Endothelial cell of umbilical vein (primary cell): ENCODE results near the gene HECW1. TPM values are rescaled to one million over a fixed set of nuclear protein-coding genes. Genes with fewer than 3 reads are reported as not detected.

ENCODE experiments used
- BruUV-seq: library from RNA; stranded (reverse); fragments of 400-500 nt; replicated peaks from 2 replicates; lab custom pipeline; 2021; lab: Mats Ljungman, UMichigan
- CTCF ChIA-PET: fragments of 300-600, 350-600 bp; sonication (Branson Sonifier 250); formaldehyde crosslinking; loops from one replicate; lab custom pipeline; 2021; ENCODE audit warnings: antibody characterized with exemption, inconsistent platforms; lab: Charles Lee
- POLR2A ChIA-PET: fragments of 300-600, 350-600 bp; sonication (Branson Sonifier 250); formaldehyde crosslinking; loops from one replicate; lab custom pipeline; 2021; ENCODE audit warnings: antibody characterized with exemption, inconsistent platforms; lab: Charles Lee
- DNase-seq: peaks from one replicate; pipeline ENCODE4 v3.0.0-alpha.2; 2011; ENCODE audit warnings: low read depth, low spot score
- FAIRE-seq: peaks from 2 replicates; lab custom pipeline; 2011; peaks lifted over from hg19 to GRCh38; lab: Jason Lieb, UNC
- H2AFZ ChIP-seq: 2 replicates; pipeline ENCODE4 v1.6.0; 2012; ENCODE audit warnings: low read depth, low read length, control low read depth, inconsistent platforms
- H3K27ac ChIP-seq: 2 replicates; pipeline ENCODE4 v1.5.1; 2011; ENCODE audit warnings: low read depth, mild to moderate bottlenecking, control low read depth, low read length, moderate library complexity; ENCODE audit not compliant: insufficient read depth
- H3K27me3 ChIP-seq, 2 experiments: 2 replicates each; pipeline versions ENCODE4 v1.6.0 to v1.6.1; 2011; ENCODE audit warnings: low read length in 2 of 2, mixed read lengths in 1 of 2; ENCODE audit not compliant: control insufficient read depth in 2 of 2, insufficient read depth in 2 of 2
- H3K36me3 ChIP-seq, 2 experiments: 2 replicates in 1 of 2; 3 replicates in 1 of 2; pipeline ENCODE4 v1.5.1; 2011; ENCODE audit warnings: low read length in 2 of 2, mild to moderate bottlenecking in 1 of 2, moderate library complexity in 1 of 2; ENCODE audit not compliant: control insufficient read depth in 2 of 2, insufficient read depth in 2 of 2; ENCODE audit errors: extremely low read depth in 1 of 2
- H3K4me1 ChIP-seq: 3 replicates; pipeline ENCODE4 v1.5.1; 2011; ENCODE audit warnings: mild to moderate bottlenecking, low read length; ENCODE audit not compliant: control insufficient read depth, insufficient read depth; ENCODE audit errors: extremely low read depth
- H3K4me2 ChIP-seq: 2 replicates; pipeline ENCODE4 v1.6.1; 2011; ENCODE audit warnings: low read length, control low read depth, mixed read lengths; ENCODE audit not compliant: insufficient read depth
- H3K4me3 ChIP-seq, 3 experiments: fragments of 200-600 bp in 1 of 3; sonication (generic), shearing (Covaris generic) in 1 of 3; replicated peaks in 1 of 3; 2 replicates each; pipeline ENCODE4 v1.5.1; 2011 to 2016; ENCODE audit warnings: control low read depth in 3 of 3, low read length in 3 of 3, mild to moderate bottlenecking in 2 of 3, inconsistent platforms in 1 of 3, low read depth in 1 of 3, moderate library complexity in 1 of 3; ENCODE audit not compliant: insufficient read depth in 1 of 3
- H3K79me2 ChIP-seq: 2 replicates; pipeline ENCODE4 v1.6.0; 2012; ENCODE audit warnings: low read length, inconsistent platforms; ENCODE audit not compliant: control insufficient read depth, insufficient read depth
- H3K9ac ChIP-seq: replicated peaks from 2 replicates; pipeline ENCODE3; 2011; ENCODE audit warnings: low read length, control low read depth; ENCODE audit not compliant: insufficient read depth; ENCODE audit errors: extremely low read depth
- H3K9me1 ChIP-seq: replicated peaks from 3 replicates; pipeline ENCODE4 v1.6.0; 2011; ENCODE audit warnings: mild to moderate bottlenecking, low read length; ENCODE audit not compliant: control insufficient read depth, insufficient read depth; ENCODE audit errors: extremely low read depth
- H3K9me3 ChIP-seq: replicated peaks from 2 replicates; pipeline ENCODE4 v1.5.1; 2012; ENCODE audit warnings: low read length, inconsistent platforms; ENCODE audit not compliant: control insufficient read depth, insufficient read depth
- H4K20me1 ChIP-seq: replicated peaks from 2 replicates; pipeline ENCODE3; 2011; ENCODE audit warnings: mild to moderate bottlenecking, low read length; ENCODE audit not compliant: control insufficient read depth, insufficient read depth; ENCODE audit errors: extremely low read depth
- CTCF ChIP-seq, 2 donors: IDR thresholded peaks; 1 replicate in 1 of 2; 2 replicates in 1 of 2; pipeline ENCODE4 v1.5.1; 2011; ENCODE audit warnings: low read length in 2 of 2, mild to moderate bottlenecking in 2 of 2, moderate library complexity in 2 of 2, control low read depth in 1 of 2, inconsistent platforms in 1 of 2, low read depth in 1 of 2; ENCODE audit not compliant: insufficient read depth in 1 of 2; ENCODE audit errors: extremely low read depth in 1 of 2
- EZH2 ChIP-seq: IDR thresholded peaks from 2 replicates; pipeline ENCODE4 v1.6.1; 2012; ENCODE audit warnings: borderline replicate concordance, low read depth, mild to moderate bottlenecking, moderate library complexity, low read length, inconsistent platforms; ENCODE audit not compliant: severe bottlenecking
- FOS ChIP-seq: IDR thresholded peaks from 2 replicates; pipeline ENCODE4 v1.6.1; 2011; ENCODE audit warnings: mild to moderate bottlenecking, low read length, moderate library complexity, borderline replicate concordance; ENCODE audit not compliant: insufficient read depth
- GATA2 ChIP-seq: IDR thresholded peaks from 2 replicates; pipeline ENCODE4 v1.7.0; 2011; ENCODE audit warnings: low read depth, mild to moderate bottlenecking, moderate library complexity, mixed read lengths, low read length; ENCODE audit not compliant: insufficient read length, insufficient read depth
- JUN ChIP-seq: IDR thresholded peaks from 2 replicates; pipeline ENCODE4 v1.6.1; 2011; ENCODE audit warnings: borderline replicate concordance, low read depth; ENCODE audit not compliant: insufficient read length, insufficient read depth
- MAX ChIP-seq: IDR thresholded peaks from 2 replicates; pipeline ENCODE4 v1.6.1; 2011; ENCODE audit not compliant: insufficient read depth, insufficient read length
- MYC ChIP-seq: IDR thresholded peaks from one replicate; pipeline ENCODE4 v1.6.1; 2011; ENCODE audit warnings: mild to moderate bottlenecking, low read depth, low read length
- POLR2A ChIP-seq: IDR thresholded peaks from 2 replicates; pipeline ENCODE4 v1.6.1; 2012; ENCODE audit warnings: low read depth, mild to moderate bottlenecking, control low read depth, low read length
- POLR2AphosphoS5 ChIP-seq: IDR thresholded peaks from 2 replicates; pipeline ENCODE4 v1.6.1; 2012; ENCODE audit warnings: low read depth, mild to moderate bottlenecking, control low read depth, low read length, moderate library complexity; ENCODE audit not compliant: insufficient read depth
- dilution Hi-C: fragments of 300-500 bp; cut with MboI; formaldehyde crosslinking; loops from one replicate; pipeline ENCODE4 v1.15.0; 2019; ENCODE audit warnings: low sequenced_read_pairs; ENCODE audit not compliant: extremely low pct_ligation_motif_present
- intact Hi-C: fragments of 100-400 bp; cut with micrococcal nuclease; formaldehyde crosslinking; loops from one replicate; pipeline ENCODE4 v1.10.0; 2022
- polyA plus RNA-seq, 4 experiments: library from polyadenylated mRNA; depleted of rRNA in 3 of 4; stranded (reverse) in 3 of 4; unstranded in 1 of 4; fragments of >200 nt; gene quantifications; 2 replicates each; pipeline versions ENCODE4 v1.2.1 to v1.2.3, GENCODE V29; 2011 to 2012; ENCODE audit warnings: missing spikeins in 1 of 4
- total RNA-seq: library from RNA; stranded (reverse); gene quantifications from 2 replicates; pipeline ENCODE4 v1.2.3, GENCODE V29; 2021

Gene HECW1
- total and polyA plus RNA-seq, 2 donors (not counting 3 experiments of a cell fraction or from before 2014, with no cell fraction given) = not detected

- H3K4me3 ChIP-seq = no peak overlapping the region
- no peak for DNase-seq
- CTCF ChIA-PET = interaction anchor here (2.7 kb wide), 1 partner anchor 86 kb away, joined by 11 read pairs; no protein-coding TSS in a partner anchor
- no peaks in the 10 kb centered on the region for H3K36me3 ChIP-seq
- POLR2A ChIA-PET = no interaction called here
- H3K9me1 ChIP-seq = no peaks in the 10 kb centered on the region
- dilution Hi-C loops (no loop called here), intact Hi-C loops (loop anchor here (5.0 kb wide), 2 partner anchors 262 to 547 kb away; no protein-coding TSS in a partner anchor)
- H3K9ac ChIP-seq = no peak overlapping the region
- no TSS peak for BruUV-seq
- H2AFZ ChIP-seq = no peak overlapping the region
- peaks cover 2 to 10% of the 10 kb centered on the region in 2 experiments for H3K27me3 ChIP-seq
- no peaks in the 10 kb centered on the region for H3K4me1 ChIP-seq
- no peaks in the 10 kb centered on the region for H3K79me2 ChIP-seq
- TF ChIP-seq MYC (no peak), JUN (no peak), POLR2AphosphoS5 (no peak), MAX (no peak)
- no peaks in the 10 kb centered on the region for H3K9me3 ChIP-seq
- no peaks in the 10 kb centered on the region for H4K20me1 ChIP-seq
- no peak overlapping the region for H3K27ac ChIP-seq
- no peak for FAIRE-seq
- H3K4me2 ChIP-seq = no peak overlapping the region
These were observed 63.2 kb downstream of the HECW1 start for GRCh38 chr7:43175570-43176200.

- DNase-seq (no peak), FAIRE-seq (no peak)
- H3K4me2 ChIP-seq = no peak overlapping the region
- ChIA-PET POLR2A (no interaction called here), CTCF (interaction anchor here (0.7 to 2.1 kb wide), 5 partner anchors 9 to 542 kb away, joined by 3 to 21 read pairs (median 6); no protein-coding TSS in a partner anchor)
- no peak overlapping the region for H3K9ac ChIP-seq
- TF ChIP-seq MYC (no peak), GATA2 (no peak), MAX (no peak), JUN (no peak), EZH2 (no peak), FOS (no peak), CTCF (IDR thresholded peaks at IDR 0.05; ENCODE audit: extremely low read depth in 1 of 2, insufficient read depth in 1 of 2, low read depth in 1 of 2, low read length in 2 of 2) (no peak), POLR2A (no peak), POLR2AphosphoS5 (no peak)
- no peak overlapping the region for H2AFZ ChIP-seq
- H3K27ac ChIP-seq = no peak overlapping the region
- no TSS peak for BruUV-seq
- no peaks in the 10 kb centered on the region for H3K9me1 ChIP-seq
- H3K4me1 ChIP-seq = no peaks in the 10 kb centered on the region
- intact Hi-C loops = loop anchor here (5.0 kb wide), 2 partner anchors 258 to 543 kb away; no protein-coding TSS in a partner anchor
- no peak overlapping the region for H3K4me3 ChIP-seq
- H3K79me2 ChIP-seq = no peaks in the 10 kb centered on the region
- H4K20me1 ChIP-seq = no peaks in the 10 kb centered on the region
- H3K27me3 ChIP-seq = peaks cover 0 to 2% of the 10 kb centered on the region in 2 experiments
- no peaks in the 10 kb centered on the region for H3K36me3 ChIP-seq
- no peaks in the 10 kb centered on the region for H3K9me3 ChIP-seq
- dilution Hi-C loops = no loop called here
These were observed 66.9 kb downstream of the HECW1 start for GRCh38 chr7:43179393-43179792.
